DOHH2 (cell line): ENCODE results near the gene CYP2C18.

Source experiments
- EZH2phosphoT487 ChIP-seq: fragments of 200-600 bp; sonication (generic); IDR thresholded peaks from 2 replicates; pipeline ENCODE4 v1.6.1; 2017; ENCODE audit warnings: borderline replicate concordance, mild to moderate bottlenecking, antibody characterized with exemption, low read length, moderate library complexity, mixed read lengths
- TF ChIP-seq, protein P1 (sequence below): fragments of 200-600 bp; sonication (generic); IDR thresholded peaks from one replicate; pipeline ENCODE4 v1.5.1; 2014; ENCODE audit warnings: antibody characterized with exemption, mild to moderate bottlenecking, low read depth, low read length; ENCODE audit not compliant: poor library complexity, severe bottlenecking

- TF ChIP-seq, protein P1, sequence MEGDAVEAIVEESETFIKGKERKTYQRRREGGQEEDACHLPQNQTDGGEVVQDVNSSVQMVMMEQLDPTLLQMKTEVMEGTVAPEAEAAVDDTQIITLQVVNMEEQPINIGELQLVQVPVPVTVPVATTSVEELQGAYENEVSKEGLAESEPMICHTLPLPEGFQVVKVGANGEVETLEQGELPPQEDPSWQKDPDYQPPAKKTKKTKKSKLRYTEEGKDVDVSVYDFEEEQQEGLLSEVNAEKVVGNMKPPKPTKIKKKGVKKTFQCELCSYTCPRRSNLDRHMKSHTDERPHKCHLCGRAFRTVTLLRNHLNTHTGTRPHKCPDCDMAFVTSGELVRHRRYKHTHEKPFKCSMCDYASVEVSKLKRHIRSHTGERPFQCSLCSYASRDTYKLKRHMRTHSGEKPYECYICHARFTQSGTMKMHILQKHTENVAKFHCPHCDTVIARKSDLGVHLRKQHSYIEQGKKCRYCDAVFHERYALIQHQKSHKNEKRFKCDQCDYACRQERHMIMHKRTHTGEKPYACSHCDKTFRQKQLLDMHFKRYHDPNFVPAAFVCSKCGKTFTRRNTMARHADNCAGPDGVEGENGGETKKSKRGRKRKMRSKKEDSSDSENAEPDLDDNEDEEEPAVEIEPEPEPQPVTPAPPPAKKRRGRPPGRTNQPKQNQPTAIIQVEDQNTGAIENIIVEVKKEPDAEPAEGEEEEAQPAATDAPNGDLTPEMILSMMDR = no peak
- TF ChIP-seq EZH2phosphoT487 = no peak
These were observed 42.3 kb downstream of the CYP2C18 start for GRCh38 chr10:94725871-94726270.
